Right cardiac atrium (tissue), 5 donors: ENCODE data around the gene SETDB1. TPM values are rescaled to one million over a fixed set of nuclear protein-coding genes. Genes with fewer than 3 reads are reported as not detected.
"Not testable (repeated sequence)": the region's sequence is repeated elsewhere in the genome, so short reads cannot be mapped to it uniquely, and the experiment has no call there.

ENCODE experiments used
- ATAC-seq, 2 donors: fragments of 200-7000 bp; cut with Tn5 transposase; one replicate each; pipeline versions ENCODE4 v1.8.0 to v1.9.1; 2020; ENCODE audit warnings: moderate library complexity in 2 of 2, mild to moderate bottlenecking in 1 of 2
- DNase-seq, 3 donors: peaks; one replicate each; pipeline ENCODE4 v3.0.0-alpha.2; 2020
- H3K27ac ChIP-seq: one replicate; pipeline ENCODE4 v1.5.1; 2013; ENCODE audit warnings: mild to moderate bottlenecking, low read length, control low read depth, moderate library complexity
- H3K27me3 ChIP-seq: one replicate; pipeline ENCODE4 v1.6.1; 2013; ENCODE audit not compliant: control insufficient read depth, insufficient read depth
- H3K4me1 ChIP-seq: one replicate; pipeline ENCODE4 v1.6.1; 2013; ENCODE audit warnings: low read length; ENCODE audit not compliant: control insufficient read depth, insufficient read depth
- H3K4me3 ChIP-seq: one replicate; pipeline ENCODE4 v1.5.1; 2013; ENCODE audit warnings: low read length, control low read depth
- H3K9me3 ChIP-seq: one replicate; pipeline ENCODE4 v1.6.1; 2013; ENCODE audit warnings: low read length; ENCODE audit not compliant: control insufficient read depth
- WGBS: extraction: QIAGEN DNeasy Blood & Tissue Kit; methylation state at CpG from one replicate; pipeline ENCODE4 v1.1.7; 2013; 5-methylcytosine and 5-hydroxymethylcytosine counted together
- intact Hi-C, 4 donors: fragments of 100-400 bp; cut with DNase I; formaldehyde crosslinking; loops; one replicate each; pipeline versions ENCODE4 v1.11.0 to v1.14.0; 2022 to 2023
- long read RNA-seq, 4 donors: library from polyadenylated mRNA; unstranded; transcript quantifications; one replicate each; pipeline ENCODE4 v2.0.0, GENCODE V29; 2020 to 2021
- polyA plus RNA-seq: library from polyadenylated mRNA; stranded (reverse); fragments of 200-250 nt; gene quantifications from one replicate; pipeline ENCODE4 v1.2.3, GENCODE V29; 2013
- total RNA-seq, 4 donors: library from RNA; stranded (reverse); fragmentation: NEBNext Ultra II Directional; extraction: Animal tissue kit (Norgen Biotek cat#: 25700); gene quantifications; one replicate each; pipeline ENCODE4 v1.2.1, GENCODE V29; 2021
- donor health status: healthy with polysubstance abuse.
- donor health status: DM: no; HTN: yes; CAD: no.
- donor health status: DM: no; HTN: no; CAD: no.
- donor health status: DM: no; HTN: yes; CAD: no; lungs with severe emphysema.
- donor health status: DM: yes; HTN: yes; CAD: no.

Gene SETDB1
- total RNA-seq (10 to 100 TPM; 17.4 to 23.8 (median 20.3) TPM), polyA plus RNA-seq (12.5 TPM)
- long read RNA-seq, donor 1, partial matches to known transcripts: 1 of 6 reads
- long read RNA-seq, donor 1, other reads (novel, unspliced or antisense): 5 of 6 reads
- long read RNA-seq, donor 2, full-length matches to known transcripts: 2 of 10 reads
- long read RNA-seq, donor 2, partial matches to known transcripts: 2 of 10 reads
- long read RNA-seq, donor 2, other reads (novel, unspliced or antisense): 6 of 10 reads
- long read RNA-seq, donor 3, partial matches to known transcripts: 10 of 22 reads
- long read RNA-seq, donor 3, other reads (novel, unspliced or antisense): 12 of 22 reads
- long read RNA-seq, donor 4, full-length matches to known transcripts: 1 of 7 reads
- long read RNA-seq, donor 4, partial matches to known transcripts: 1 of 7 reads
- long read RNA-seq, donor 4, other reads (novel, unspliced or antisense): 5 of 7 reads

DNA sequence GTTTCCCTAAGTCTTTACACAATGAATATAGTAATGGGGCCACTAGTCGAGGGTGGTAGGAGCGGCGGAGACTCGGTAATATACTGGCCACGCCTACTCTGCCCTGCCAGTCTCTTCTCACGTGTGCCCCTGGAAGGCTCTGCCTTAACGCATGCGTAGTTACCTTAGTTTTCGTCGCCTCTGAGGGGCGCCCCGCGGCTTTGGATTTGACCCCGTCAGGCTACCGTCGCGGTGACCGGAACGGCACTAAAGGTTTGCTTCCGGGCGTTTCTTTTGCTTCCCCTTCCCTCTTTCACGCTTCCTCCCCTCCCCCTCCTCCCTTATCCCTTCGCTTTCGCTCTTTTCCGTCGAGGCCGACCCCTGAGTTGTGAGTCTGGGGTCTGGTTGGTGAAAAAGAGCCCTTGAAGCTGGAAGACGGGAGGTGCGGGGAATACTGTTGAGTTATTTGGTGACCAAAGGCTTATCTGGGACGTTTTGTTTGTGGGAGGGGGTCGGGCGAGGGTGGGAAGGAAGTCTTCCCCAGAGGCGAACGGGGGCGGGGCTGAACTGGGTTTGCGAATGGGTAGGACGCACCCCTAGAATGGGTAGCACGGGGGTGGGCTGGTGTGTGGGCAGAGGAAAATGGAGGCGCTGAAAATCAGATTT is at the start of gene SETDB1:
Gene SETDB1 (plus strand): TSS at position 267 of the 645 bp plus-strand sequence. CDS start 1,352 bp downstream, outside the sequence.
- peaks cover 3% of the 10 kb centered on the region for H3K4me1 ChIP-seq
- intact Hi-C loops: loop anchor here in 1 of 4 donors (10.0 kb wide), 1 partner anchor 51 kb away; the partner anchor contains the start of gene ARNT
- peak; percentile 99 for ATAC-seq
- H3K27ac ChIP-seq: peak within 1 kb of the TSS; percentile 94
- peak; percentile 97 to 98 (median 98) for DNase-seq
- peak within 1 kb of the TSS; percentile 97 for H3K4me3 ChIP-seq
- H3K9me3 ChIP-seq: no peaks in the 10 kb centered on the region
- WGBS: under 1% methylated on average over 39 of the region's 39 CpGs
- H3K27me3 ChIP-seq: no peaks in the 10 kb centered on the region

GRCh38 chr1:150878931-150879330 is 47.2 kb upstream of the SETDB1 start:
- not testable (repeated sequence) for H3K27me3 ChIP-seq, H3K4me3 ChIP-seq, H3K27ac ChIP-seq, H3K4me1 ChIP-seq, H3K9me3 ChIP-seq, ATAC-seq, DNase-seq
- intact Hi-C loops: loop anchor here in 1 of 4 donors (10.0 kb wide), 1 partner anchor 46 kb away; the partner anchor contains the start of gene SETDB1
- 92% methylated on average over 2 of the region's 2 CpGs for WGBS

GRCh38 chr1:150881331-150882070 is 44.7 kb upstream of the SETDB1 start:
- no peaks in the 10 kb centered on the region for H3K9me3 ChIP-seq
- H3K4me1 ChIP-seq: peaks cover 4% of the 10 kb centered on the region
- no peaks in the 10 kb centered on the region for H3K27me3 ChIP-seq
- H3K4me3 ChIP-seq: no peak overlapping the region
- H3K27ac ChIP-seq: peak overlapping the region; percentile 96
- DNase-seq (no peak), ATAC-seq (peak; percentile 76 to 85)
- intact Hi-C loops: loop anchor here in 1 of 4 donors (5.0 kb wide), 1 partner anchor 41 kb away; no protein-coding TSS in a partner anchor
- WGBS: 66% methylated on average over 2 of the region's 2 CpGs

GRCh38 chr1:150883121-150883520 is 43.0 kb upstream of the SETDB1 start:
- ATAC-seq, H3K27ac ChIP-seq, H3K4me1 ChIP-seq, H3K9me3 ChIP-seq, H3K27me3 ChIP-seq, H3K4me3 ChIP-seq, DNase-seq: not testable (repeated sequence)
- intact Hi-C loops: loop anchor here in 1 of 4 donors (5.0 kb wide), 1 partner anchor 39 kb away; no protein-coding TSS in a partner anchor
- 89% methylated on average over 5 of the region's 5 CpGs for WGBS

GRCh38 chr1:150887018-150887417 is 39.1 kb upstream of the SETDB1 start, which contains the start of gene CTXND2:
TSS of gene CTXND2 (plus strand) at chr1:150887136. CDS start at chr1:150912315, 25,179 bp downstream.
- intact Hi-C loops: no loop called here
- Histone ChIP-seq H3K27ac (no peak within 1 kb of the TSS), H3K27me3 (no peaks in the 10 kb centered on the region), H3K4me1 (no peaks in the 10 kb centered on the region), H3K4me3 (no peak within 1 kb of the TSS), H3K9me3 (no peaks in the 10 kb centered on the region)
- no peak for ATAC-seq
- WGBS: 29% methylated on average over 3 of the region's 3 CpGs
- DNase-seq: no peak

GRCh38 chr1:150888727-150889126 is 37.4 kb upstream of the SETDB1 start:
- no peak overlapping the region for H3K4me3 ChIP-seq
- no peaks in the 10 kb centered on the region for H3K9me3 ChIP-seq
- H3K27me3 ChIP-seq: no peaks in the 10 kb centered on the region
- intact Hi-C loops: no loop called here
- 86% methylated on average over 8 of the region's 8 CpGs for WGBS
- ATAC-seq: no peak
- no peak overlapping the region for H3K27ac ChIP-seq
- no peaks in the 10 kb centered on the region for H3K4me1 ChIP-seq
- no peak for DNase-seq

- Histone ChIP-seq H3K27me3 (no peaks in the 10 kb centered on the region), H3K27ac (no peak overlapping the region), H3K4me1 (no peaks in the 10 kb centered on the region), H3K4me3 (no peak overlapping the region), H3K9me3 (no peaks in the 10 kb centered on the region)
- intact Hi-C loops: no loop called here
- WGBS: 60% methylated on average over 1 of the region's 1 CpG
- ATAC-seq (no peak), DNase-seq (no peak)
These were observed 36.1 kb upstream of the SETDB1 start for GRCh38 chr1:150890033-150890416.

- Histone ChIP-seq H3K27me3 (no peaks in the 10 kb centered on the region), H3K9me3 (no peaks in the 10 kb centered on the region), H3K27ac (no peak overlapping the region), H3K4me3 (no peak overlapping the region), H3K4me1 (no peaks in the 10 kb centered on the region)
- WGBS: 91% methylated on average over 3 of the region's 3 CpGs
- no peak for ATAC-seq
- intact Hi-C loops: no loop called here
- DNase-seq: no peak
These were observed 32.7 kb upstream of the SETDB1 start for GRCh38 chr1:150893336-150893913.

- WGBS: 68% methylated on average over 4 of the region's 4 CpGs
- H3K27ac ChIP-seq: no peak overlapping the region
- no peaks in the 10 kb centered on the region for H3K27me3 ChIP-seq
- no peaks in the 10 kb centered on the region for H3K9me3 ChIP-seq
- ATAC-seq (peak; percentile 81 to 91), DNase-seq (no peak)
- intact Hi-C loops: no loop called here
- H3K4me1 ChIP-seq: no peaks in the 10 kb centered on the region
- H3K4me3 ChIP-seq: no peak overlapping the region
These were observed 30.5 kb upstream of the SETDB1 start for GRCh38 chr1:150895618-150896017.

GRCh38 chr1:150899795-150900194 is 26.4 kb upstream of the SETDB1 start:
- WGBS: 90% methylated on average over 8 of the region's 8 CpGs
- ATAC-seq, H3K27ac ChIP-seq, H3K27me3 ChIP-seq, H3K9me3 ChIP-seq, H3K4me1 ChIP-seq, DNase-seq, intact Hi-C loops, H3K4me3 ChIP-seq: not testable (repeated sequence)
